Cerebellar cortex (tissue), 1 donor: Measurements from ENCODE around the gene NUCB2.

ENCODE experiments used
- DNase-seq: peaks from one replicate; pipeline ENCODE4 v3.0.0-alpha.2; 2015; ENCODE audit warnings: low spot score

The NUCB2 gene

DNA sequence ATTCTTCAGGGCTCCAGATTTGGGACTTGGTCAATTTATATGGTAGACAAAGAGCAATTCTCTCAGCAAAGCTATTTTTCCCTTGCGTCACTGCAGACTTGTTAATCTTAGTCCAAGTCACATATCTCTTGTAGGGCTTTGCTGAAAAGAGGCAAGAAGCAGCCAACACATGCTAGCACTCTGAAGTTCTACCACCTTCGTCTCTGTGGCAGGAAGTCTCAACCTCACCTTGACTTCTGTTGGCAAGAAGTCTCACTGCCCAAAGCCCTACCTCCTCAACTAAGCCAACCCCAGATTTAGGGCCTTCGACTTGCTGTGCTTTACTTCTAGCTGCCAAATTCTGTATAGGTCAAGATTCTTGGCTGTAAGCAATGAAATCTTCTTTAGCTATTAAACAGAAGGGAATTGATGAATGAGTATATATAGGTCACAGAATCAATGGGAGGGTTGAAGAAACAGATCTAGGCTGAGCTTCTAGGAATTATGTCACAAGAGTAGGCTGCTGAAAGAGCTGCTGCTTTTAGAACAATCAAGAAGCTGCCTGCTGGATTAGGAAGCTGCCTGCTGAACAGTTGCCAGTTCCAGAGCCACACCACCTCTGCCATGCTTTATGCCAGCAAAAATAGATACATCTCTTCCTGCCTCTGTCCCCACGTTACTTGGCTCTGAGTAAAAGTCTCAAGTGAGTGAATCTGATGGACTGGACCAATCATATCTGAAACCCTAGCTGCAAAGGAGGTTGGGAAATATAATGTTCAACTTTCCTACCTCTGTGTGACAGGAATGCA lies 57.5 kb downstream of the NUCB2 start:
- DNase-seq, result no peak

DNA sequence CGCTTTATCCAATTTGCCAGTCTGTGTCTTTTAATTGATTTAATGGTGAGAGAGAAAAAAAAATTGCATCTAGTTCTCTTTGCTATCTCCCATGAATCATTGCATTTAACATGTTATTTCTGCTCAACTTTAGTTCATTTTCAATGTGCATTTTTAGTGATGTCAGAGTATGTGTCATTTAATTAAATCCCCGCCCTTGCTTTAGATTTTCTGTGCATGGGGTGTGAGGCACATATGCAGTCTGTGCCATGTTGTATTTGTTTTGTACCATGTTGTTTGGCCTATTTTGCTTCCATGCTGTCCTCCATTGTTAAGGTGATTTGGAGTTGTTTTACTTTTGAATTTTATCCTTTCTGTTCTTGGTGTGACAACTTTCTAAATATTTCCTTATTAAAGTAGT lies 66.7 kb downstream of the NUCB2 start:
- DNase-seq, result no peak

DNA sequence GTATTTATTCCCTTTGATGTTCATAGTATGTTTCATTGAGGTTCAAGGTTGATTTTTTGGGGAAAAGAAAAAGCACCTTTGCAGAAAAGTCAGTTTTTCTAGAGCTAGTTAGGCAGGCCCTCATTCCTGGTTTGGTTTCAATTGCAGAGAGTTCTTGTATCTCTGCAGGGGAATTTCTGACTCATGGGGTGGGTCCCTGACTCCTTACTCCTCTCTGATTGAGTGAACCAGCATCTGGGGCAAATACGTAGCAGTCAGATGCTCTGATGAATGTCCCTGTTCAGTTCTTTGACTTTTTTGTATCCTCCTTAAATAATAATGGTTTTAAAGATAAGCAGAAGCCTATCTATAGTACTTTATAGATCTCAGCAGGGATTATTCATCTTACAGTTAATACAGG lies 67.4 kb downstream of the NUCB2 start:
- no peak for DNase-seq

DNA sequence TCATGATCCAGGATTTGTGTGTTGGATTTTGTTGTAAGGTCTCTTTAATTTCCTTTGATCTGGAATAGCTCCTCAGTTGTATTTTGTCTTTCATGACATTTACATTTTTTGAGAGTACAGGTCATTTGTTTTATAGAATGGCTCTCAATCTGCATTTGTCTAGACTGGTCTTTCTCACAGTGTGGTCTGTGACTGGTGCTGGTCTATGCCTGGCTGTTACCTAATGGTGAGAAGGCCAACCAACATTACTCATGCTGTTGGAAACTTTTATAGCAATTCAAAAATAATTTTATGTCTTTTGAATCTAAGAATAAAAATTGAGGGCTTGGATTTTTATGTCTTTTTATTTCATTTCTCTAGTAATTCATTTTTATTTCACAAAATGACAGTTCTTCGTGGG lies 71.1 kb downstream of the NUCB2 start:
- DNase-seq, result no peak

DNA sequence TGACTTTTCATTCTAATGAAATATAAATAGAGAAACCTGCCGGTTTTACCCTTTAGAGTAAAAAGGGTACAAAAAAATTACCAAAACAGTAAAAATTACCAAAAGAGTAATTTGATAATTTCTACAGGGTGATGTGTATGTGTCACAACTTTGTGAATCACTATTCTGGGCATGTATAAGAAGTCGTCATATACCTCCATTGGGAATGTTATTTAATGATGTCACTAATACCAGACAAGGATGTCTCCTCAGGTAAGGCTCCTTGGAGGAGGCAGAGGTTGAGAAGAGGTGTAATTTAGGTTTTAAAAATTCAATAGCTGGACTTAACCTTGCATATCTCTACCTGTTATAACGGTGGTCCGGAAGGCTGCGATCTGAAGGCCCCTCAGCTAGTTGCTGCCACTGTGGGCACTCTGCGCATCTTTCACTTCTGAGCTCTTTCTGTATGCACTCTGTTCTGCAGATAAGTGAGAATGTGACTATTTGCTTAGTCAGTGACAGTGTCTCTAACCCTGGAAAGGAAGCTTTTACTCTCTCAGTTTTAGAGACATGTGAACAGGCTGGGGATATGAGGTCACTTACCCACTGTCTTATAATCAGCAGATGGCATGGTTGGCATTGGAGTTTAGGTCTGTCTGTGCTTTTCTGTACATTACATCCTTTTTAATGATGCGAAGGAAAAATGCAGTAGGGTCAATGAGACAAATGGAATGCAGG lies 74.1 kb downstream of the NUCB2 start:
- DNase-seq, result peak; percentile 27

DNA sequence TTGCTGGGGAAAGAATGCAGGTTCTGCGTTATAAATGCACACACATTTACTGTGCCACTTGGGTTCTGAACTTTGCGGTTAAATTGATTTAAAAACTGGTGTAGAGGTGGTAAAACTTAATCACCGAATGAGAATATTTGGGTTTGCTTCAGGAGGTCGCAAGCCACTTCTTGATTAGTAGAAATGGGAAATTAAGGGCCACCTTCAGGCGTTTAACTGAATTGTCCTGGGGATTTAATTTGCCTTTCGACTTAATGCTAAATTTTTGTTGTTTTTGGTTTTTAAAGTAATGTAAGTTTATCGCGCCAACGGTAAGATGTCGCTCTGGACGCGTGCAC lies 74.6 kb downstream of the NUCB2 start:
- no peak for DNase-seq

DNA sequence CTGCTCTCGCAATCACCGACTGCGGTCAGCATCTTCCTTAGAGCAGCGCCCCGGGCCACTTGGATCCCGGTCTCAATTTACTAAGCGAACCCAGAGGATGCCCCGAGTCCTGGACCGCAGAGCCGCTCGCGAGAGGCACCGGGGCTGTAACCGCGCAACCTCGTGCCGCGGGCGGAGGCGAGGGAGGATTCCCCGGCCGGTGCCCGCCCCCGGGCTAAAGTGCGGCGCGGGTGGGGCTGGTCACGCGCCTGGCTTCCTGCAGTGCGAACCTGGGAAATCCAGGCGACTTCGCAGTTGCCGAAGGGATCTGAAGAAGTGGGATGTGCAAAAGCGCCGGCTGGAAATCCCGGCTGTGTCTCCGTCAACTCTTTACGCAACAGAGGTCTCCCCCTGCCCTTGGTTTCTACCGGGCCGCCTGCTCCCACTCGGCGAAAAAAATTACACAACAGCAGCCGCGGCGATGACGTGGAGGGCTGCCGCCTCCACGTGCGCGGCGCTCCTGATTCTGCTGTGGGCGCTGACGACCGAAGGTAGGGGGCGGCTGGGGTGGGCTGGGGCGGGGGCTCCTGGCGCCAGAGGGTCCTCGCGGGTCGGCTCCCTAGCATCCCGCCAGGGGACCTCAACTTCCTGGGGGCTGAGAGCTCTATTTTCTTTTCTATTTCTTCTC lies 75.1 kb downstream of the NUCB2 start, which contains the start of gene NCR3LG1:
NCR3LG1 (plus strand) TSS at position 291 of the 667 bp plus-strand sequence; CDS start at position 461, 170 bp downstream.
- peak; percentile 60 for DNase-seq

DNA sequence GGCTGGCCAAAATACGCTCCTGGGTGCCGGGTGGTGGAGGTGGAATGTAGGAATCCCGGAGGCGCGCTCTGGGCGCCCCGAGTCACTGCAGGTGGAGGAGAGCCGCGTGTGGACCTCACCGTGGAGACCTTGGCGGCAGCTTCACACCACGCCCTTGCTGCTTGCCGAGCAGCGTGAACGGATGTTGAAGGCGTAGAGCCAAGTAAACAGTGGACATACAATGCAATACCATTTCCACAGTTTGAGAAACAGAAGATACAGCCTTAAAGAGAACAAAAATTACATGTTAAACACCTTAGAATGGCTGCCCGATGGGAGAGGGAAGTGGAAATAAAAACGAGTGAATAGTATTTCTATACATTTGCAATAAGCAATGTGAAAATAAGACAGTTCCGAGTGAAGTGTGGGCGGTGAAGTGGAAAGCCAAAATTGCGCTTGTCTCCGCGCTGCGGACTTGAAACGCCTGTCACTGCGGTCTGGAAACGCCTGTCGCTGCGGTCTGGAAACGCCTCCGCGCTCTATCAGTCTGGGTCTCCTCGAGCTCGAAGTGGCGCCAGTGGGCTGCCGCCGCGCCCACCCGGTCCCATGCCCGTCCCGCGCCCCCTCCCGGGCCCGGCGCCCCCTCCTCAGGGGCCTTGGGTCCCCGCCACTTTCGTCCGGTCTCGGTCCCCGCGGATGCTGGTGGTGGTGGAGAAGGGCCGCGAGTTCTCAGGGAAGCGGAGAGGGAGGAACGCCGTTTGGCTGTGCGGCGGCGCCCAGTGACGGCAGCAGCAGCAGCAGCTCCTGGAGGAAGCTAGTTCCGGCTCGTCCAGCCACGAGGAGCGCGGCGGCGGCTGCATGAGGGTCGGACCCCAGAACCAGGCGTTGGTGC lies 76.6 kb downstream of the NUCB2 start:
- DNase-seq, result peak; percentile 84

DNA sequence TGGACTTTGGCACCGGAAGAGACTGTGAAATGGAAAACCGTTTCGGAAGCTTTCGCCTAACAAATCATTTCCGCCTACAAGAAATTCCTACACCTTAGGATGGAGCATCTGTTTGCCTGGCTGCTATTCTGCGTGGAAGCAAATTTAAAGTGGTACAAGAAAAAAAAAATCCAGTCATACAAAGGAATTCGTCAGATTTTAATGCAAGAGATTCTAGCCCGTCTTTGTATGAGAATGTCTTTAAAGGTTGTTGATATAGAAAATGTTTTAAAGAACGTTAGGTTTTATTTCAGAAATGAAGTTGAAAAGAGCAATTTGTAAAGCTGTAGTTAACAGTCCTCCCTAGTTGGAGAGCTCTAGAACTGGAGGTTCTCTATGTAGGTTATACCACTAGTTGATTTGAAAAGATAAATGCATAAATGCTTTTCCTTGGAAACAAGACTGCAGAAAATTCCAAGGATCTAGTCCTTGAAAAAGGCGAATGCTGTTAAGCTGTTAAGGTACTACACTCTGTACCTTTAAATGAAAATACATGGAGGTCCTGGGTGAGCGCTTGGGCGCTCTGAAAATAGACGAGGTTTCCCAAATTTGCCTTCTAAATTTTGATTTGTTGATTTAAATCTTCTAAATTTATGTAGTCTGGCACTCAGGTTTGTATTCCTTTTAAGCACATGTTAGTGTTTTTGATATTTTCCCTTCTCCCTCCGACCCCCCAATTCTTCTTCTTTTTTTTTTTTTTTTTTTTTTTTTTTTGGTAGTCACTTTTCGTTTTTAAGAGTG lies 77.5 kb downstream of the NUCB2 start:
- no peak for DNase-seq

DNA sequence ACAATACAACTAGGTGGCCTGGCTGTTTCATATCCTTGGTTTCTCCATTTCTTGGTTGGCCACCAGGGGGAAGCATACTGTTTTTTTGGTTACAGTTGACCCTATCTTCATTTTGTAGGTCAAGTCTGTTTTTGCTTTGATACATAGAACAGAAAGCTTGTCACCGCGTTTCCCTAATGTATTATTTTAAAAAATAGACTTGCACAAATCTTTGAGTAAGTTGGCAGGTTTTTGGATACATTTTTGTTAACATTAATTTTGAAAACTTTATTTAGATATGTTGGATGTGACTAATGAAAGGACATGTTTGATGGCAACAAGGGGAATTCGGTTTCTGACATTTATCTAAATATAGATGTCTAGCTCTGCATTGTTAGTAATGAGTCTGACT lies 78.1 kb downstream of the NUCB2 start:
- peak; percentile 92 for DNase-seq

DNA sequence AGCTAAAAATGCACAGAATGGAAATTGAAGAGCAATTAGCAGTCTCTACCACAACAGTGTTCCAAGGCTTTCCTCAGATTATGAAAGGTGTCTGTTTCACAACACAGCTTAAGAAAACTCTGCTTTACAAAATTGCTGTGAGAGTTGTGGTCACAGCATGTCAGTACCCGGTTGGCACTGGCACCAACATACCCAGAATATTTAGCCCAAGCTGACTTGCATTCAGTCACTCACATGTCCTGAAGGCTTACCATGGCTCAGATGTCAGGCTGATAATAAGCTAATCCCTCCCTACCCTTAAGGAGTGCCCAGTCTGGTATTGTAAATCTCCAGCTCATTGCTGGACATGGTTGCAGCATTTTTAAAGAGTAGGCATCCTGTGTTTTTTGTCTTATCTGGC lies 90.0 kb downstream of the NUCB2 start:
- no peak for DNase-seq

DNA sequence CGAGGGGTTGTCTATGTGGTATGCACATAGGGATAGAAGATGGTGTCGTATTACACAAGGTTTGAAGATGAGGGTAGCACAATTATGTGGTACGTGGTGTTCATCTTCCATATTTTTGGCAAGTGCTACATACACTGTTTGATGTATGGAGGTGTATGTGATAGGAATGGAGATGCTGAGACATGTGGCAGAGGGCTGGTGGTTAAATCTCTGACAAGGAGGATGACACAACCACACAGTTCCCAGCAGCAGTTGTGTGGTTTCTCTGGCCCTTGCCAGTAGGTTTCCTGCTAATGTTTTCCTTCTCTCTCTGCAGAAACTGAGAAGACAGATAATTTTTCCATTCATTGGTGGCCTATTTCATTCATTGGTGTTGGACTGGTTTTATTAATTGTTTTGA lies 92.0 kb downstream of the NUCB2 start:
- no peak for DNase-seq

DNA sequence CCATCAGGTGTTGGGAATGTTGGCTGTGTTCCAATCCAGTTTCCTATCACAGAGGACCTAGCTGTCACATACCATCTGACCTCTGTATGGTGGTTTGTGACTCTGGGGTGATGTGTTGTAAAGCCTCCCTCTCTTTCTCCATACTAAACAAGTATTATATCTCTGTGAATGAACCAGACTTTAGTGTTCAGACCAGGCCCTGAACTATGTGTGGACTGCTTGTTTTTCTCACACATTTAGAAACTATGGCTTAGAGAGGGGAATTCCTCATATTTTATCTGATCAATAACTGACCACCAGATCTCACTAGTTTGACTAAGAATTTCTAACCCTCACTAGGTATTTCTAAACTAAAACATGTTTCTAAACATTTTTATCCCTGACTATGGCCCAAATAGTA lies 92.6 kb downstream of the NUCB2 start:
- DNase-seq, result no peak

DNA sequence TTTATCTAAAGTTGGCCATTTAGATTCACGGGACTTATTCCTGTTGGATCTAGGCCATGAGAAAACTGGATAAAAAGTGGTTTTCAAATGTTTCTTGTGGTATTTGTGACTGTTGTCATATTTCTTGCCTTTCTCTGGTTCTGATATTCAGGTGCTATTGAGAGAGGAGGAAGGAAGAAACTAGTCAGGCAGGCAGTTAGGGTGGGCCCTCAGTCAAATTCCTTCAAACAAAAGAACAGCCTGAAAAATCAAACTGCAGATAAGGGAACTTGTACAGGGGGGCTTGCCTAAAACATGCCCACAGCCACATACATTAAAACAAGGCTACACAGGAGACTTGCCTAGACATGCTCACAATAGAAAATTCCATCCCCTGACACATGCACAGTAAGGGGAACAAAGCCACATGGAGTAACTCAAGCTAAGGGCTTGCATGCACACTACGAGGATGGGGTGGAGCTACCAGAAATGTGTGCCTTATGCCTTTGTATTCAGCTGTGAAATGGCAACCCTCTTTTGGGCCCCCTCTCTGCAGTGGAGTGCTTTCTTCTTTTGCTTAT lies 93.2 kb downstream of the NUCB2 start:
- DNase-seq, result no peak

DNA sequence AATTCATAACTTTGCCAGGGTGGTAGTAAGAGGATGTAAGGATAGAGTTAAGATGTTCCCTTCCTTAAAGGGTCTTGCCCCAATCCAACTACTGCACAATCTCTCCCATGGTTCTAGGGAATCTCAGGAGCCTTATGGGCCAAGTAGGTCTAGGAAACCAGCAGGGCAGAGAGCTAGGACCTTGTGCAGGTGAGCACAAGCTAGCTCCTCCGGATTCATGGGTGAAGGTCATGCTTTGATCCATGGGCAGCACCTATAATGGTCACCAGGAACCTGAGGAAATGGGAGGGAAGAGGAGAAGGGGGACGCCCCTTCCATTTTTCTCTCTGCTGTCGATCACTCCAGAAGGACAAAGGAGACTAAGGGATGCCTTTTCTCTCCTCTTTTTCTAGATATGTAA lies 95.1 kb downstream of the NUCB2 start:
- DNase-seq, result no peak

DNA sequence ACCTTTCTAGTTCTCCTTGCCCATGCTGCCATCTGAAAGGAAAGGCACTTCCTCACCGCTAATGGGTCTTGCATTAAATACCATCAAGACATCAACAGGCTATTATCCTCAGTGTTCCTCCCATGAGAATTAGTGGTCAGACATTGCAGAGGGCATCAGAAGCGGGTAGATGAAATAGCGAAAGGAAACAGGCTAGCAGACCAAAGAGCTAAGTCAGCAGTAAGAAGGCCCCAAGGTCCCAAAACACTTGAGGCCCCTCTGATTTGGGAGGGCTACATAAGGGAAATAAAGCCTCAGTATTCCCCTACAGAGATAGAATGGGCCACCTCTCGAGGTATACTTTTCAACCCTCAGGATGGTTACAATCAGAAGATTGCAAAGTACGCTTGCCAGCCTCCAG lies 99.0 kb downstream of the NUCB2 start:
- no peak for DNase-seq

DNA sequence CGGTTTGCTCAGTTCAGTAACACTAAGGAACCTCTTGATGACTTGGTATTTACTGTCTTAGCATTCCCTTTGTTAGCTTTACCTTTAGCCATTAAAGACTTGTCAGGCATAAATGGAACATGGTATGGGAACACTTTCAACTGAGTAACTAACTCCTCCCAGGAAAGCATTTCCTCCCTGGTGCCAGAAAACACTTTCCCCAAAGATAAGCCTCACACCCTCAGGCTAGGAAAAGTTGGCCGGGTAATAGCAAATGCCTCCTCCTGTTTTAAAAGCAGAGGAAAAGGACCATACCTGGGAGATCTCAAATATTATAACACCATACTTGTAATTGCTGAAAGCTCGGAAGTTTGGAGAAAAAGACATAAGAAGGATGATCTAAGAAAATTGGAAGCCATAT lies 100.0 kb downstream of the NUCB2 start:
- DNase-seq, result no peak

DNA sequence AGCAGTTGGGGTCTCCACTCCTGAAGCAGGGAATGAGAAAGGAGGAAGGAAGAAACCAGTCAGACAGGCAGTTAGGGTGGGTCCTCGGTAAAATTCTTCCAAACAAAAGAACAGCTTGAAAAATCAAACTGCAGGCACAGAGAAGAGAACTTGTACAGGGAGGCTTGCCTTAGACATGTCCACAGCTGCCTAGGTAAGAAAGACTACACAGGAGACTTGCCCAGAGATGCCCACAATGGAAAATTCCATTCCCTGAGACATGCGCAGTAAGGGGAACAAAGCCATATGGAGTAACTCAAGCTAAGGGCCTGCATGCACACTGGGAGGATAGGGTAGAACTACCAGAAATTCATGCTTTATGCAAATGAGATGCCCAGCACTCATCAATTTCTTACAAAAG lies 102.1 kb downstream of the NUCB2 start:
- DNase-seq, result no peak

DNA sequence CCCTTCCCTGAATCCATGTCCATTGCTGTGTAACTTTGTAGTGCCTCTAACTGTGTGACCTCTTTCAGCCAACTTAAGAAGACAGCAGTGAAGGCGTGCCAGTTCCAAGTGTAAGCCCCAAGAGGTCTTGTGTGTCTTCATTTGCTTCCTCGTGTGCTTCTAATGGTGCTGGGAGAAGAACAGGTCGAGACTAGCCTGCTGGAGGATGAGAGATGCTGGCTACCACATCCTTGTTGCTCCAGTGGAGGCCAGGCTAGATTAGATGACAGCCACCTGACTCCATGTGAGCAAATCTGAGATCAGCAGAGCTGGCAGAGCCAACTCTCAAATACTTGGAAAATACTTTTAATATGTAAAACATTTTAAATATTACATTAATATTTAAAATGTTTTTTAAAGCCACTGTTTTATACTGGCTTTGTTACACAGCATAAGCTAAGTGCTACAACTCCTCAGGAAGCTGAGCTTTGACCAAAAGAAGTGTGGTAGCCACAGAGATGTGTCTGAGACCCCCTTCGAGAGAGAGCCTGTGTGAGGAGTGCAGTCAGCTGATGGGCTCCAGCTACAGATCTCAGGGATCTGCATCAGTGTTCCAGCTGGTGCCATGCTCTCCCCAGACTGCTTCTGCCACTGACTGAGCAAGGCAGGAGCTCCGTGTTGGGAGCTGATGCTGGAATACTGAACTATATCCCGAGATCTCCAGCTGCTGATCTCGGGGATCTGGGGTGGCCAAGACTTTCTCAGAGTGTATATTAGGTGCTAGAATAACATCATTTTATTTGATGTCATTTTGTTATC lies 103.0 kb downstream of the NUCB2 start:
- DNase-seq, result no peak

DNA sequence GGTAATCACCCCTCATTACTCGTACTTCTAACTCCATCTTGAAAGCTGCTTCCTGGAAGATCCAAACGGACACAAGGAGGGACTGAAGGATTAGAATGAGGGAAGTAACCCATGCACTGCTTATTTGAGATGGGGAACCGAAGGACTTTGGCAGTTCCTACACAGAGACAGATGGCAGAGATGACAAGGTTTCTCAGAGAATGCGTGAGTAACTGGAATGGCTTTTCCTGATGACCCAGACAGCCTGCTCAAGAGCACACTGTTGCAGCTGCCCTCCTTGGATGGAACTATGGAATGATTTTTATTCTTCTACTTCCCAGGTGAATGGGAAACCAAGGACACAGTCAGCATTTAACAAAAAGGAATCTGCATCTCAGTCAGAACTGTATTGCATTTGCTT lies 104.6 kb downstream of the NUCB2 start:
- DNase-seq, result peak; percentile 84
